Neural crest cell (in vitro differentiated cells): ENCODE measurements around the gene HACE1. TPM values are rescaled to one million over a fixed set of nuclear protein-coding genes. Genes with fewer than 3 reads are reported as not detected.
"Not testable (repeated sequence)": the region's sequence is repeated elsewhere in the genome, so short reads cannot be mapped to it uniquely, and the experiment has no call there.

ENCODE experiments used
- DNase-seq: peaks from one replicate; pipeline ENCODE4 v3.0.0; 2021; ENCODE audit warnings: low read depth, mixed read lengths, low spot score
- H3K27ac Mint-ChIP-seq: one replicate; pipeline ENCODE4 v1.8.0; 2021; ENCODE audit warnings: mild to moderate bottlenecking, mixed read lengths; ENCODE audit not compliant: unreplicated experiment
- H3K27me3 Mint-ChIP-seq: 2 replicates; pipeline ENCODE4 v1.8.0; 2021; ENCODE audit warnings: low read depth, mild to moderate bottlenecking, mixed read lengths
- H3K36me3 Mint-ChIP-seq: 2 replicates; pipeline ENCODE4 v1.8.0; 2021; ENCODE audit warnings: low read depth, mild to moderate bottlenecking, mixed read lengths
- H3K4me1 Mint-ChIP-seq: 2 replicates; pipeline ENCODE4 v1.8.0; 2021; ENCODE audit warnings: mixed read lengths
- H3K4me3 Mint-ChIP-seq: one replicate; pipeline ENCODE4 v1.8.0; 2021; ENCODE audit warnings: mild to moderate bottlenecking, mixed read lengths
- H3K9me3 Mint-ChIP-seq: 2 replicates; pipeline ENCODE4 v1.8.0; 2021; ENCODE audit warnings: mixed read lengths
- CTCF ChIP-seq: fragments of 200-600 bp; sonication (generic); conservative IDR thresholded peaks from 2 replicates; pipeline ENCODE4 v1.5.0; 2021; ENCODE audit warnings: antibody characterized with exemption, mild to moderate bottlenecking
- total RNA-seq: library from RNA; stranded (reverse); gene quantifications from 2 replicates; pipeline ENCODE4 v1.2.1, GENCODE V29; 2021

HACE1 gene
- total RNA-seq, 1 donor from 2014 or later = 23.9 TPM

- peaks cover 13% of the 10 kb centered on the region for H3K4me1 Mint-ChIP-seq
Observed at GRCh38 chr6:104753251-104753650, 106.5 kb downstream of the HACE1 start.

GRCh38 chr6:104750449-104750848 is 109.3 kb downstream of the HACE1 start:
- peaks cover 32% of the 10 kb centered on the region for H3K36me3 Mint-ChIP-seq

More at GRCh38 chr6:104753251-104753650, 106.5 kb downstream of the HACE1 start:
- no peak for TF ChIP-seq CTCF
- Mint-ChIP-seq H3K27ac (no peak overlapping the region), H3K9me3 (peaks cover 12% of the 10 kb centered on the region), H3K27me3 (no peaks in the 10 kb centered on the region), H3K36me3 (peaks cover 47% of the 10 kb centered on the region), H3K4me3 (no peak overlapping the region)
- DNase-seq = no peak

GRCh38 chr6:104739124-104739523 is 120.6 kb downstream of the HACE1 start:
- H3K27ac Mint-ChIP-seq = not testable (repeated sequence)

More at GRCh38 chr6:104750449-104750848, 109.3 kb downstream of the HACE1 start:
- Mint-ChIP-seq H3K4me3 (no peak overlapping the region), H3K9me3 (peaks cover 6% of the 10 kb centered on the region), H3K27ac (no peak overlapping the region), H3K27me3 (no peaks in the 10 kb centered on the region), H3K4me1 (peaks cover 13% of the 10 kb centered on the region)
- DNase-seq = no peak
- TF ChIP-seq CTCF = no peak

GRCh38 chr6:104737567-104737966 is 122.2 kb downstream of the HACE1 start:
- peak; percentile 4 for DNase-seq
- not testable (repeated sequence) for H3K4me1 Mint-ChIP-seq, H3K27ac Mint-ChIP-seq, H3K9me3 Mint-ChIP-seq, H3K36me3 Mint-ChIP-seq, H3K4me3 Mint-ChIP-seq, H3K27me3 Mint-ChIP-seq

More at GRCh38 chr6:104739124-104739523, 120.6 kb downstream of the HACE1 start:
- H3K4me3 Mint-ChIP-seq, H3K36me3 Mint-ChIP-seq, H3K27me3 Mint-ChIP-seq, H3K4me1 Mint-ChIP-seq, DNase-seq, H3K9me3 Mint-ChIP-seq: not testable (repeated sequence)

- Mint-ChIP-seq H3K27ac (no peak overlapping the region), H3K36me3 (peaks cover 15% of the 10 kb centered on the region), H3K4me1 (no peaks in the 10 kb centered on the region), H3K9me3 (peaks cover 3% of the 10 kb centered on the region), H3K4me3 (no peak overlapping the region), H3K27me3 (no peaks in the 10 kb centered on the region)
- no peak for TF ChIP-seq CTCF
- DNase-seq = no peak
Observed at GRCh38 chr6:104736545-104736944, 123.2 kb downstream of the HACE1 start.

- no peak for DNase-seq
- no peak for TF ChIP-seq CTCF
- Mint-ChIP-seq H3K27me3 (no peaks in the 10 kb centered on the region), H3K27ac (no peak overlapping the region), H3K4me1 (peaks cover 4% of the 10 kb centered on the region), H3K4me3 (no peak overlapping the region), H3K9me3 (peaks cover 3% of the 10 kb centered on the region), H3K36me3 (peaks cover 15% of the 10 kb centered on the region)
Observed at GRCh38 chr6:104730450-104730849, 129.3 kb downstream of the HACE1 start.

GRCh38 chr6:104729433-104729832 is 130.3 kb downstream of the HACE1 start:
- Mint-ChIP-seq H3K4me1 (peaks cover 4% of the 10 kb centered on the region), H3K27me3 (no peaks in the 10 kb centered on the region), H3K9me3 (peaks cover 3% of the 10 kb centered on the region), H3K36me3 (peaks cover 13% of the 10 kb centered on the region), H3K4me3 (no peak overlapping the region), H3K27ac (no peak overlapping the region)
- no peak for TF ChIP-seq CTCF
- DNase-seq = no peak
